ENCODE data around the gene USP48.
"Not testable (repeated sequence)": the region's sequence is repeated elsewhere in the genome, so short reads cannot be mapped to it uniquely, and the experiment has no call there.

Gene USP48

DNA sequence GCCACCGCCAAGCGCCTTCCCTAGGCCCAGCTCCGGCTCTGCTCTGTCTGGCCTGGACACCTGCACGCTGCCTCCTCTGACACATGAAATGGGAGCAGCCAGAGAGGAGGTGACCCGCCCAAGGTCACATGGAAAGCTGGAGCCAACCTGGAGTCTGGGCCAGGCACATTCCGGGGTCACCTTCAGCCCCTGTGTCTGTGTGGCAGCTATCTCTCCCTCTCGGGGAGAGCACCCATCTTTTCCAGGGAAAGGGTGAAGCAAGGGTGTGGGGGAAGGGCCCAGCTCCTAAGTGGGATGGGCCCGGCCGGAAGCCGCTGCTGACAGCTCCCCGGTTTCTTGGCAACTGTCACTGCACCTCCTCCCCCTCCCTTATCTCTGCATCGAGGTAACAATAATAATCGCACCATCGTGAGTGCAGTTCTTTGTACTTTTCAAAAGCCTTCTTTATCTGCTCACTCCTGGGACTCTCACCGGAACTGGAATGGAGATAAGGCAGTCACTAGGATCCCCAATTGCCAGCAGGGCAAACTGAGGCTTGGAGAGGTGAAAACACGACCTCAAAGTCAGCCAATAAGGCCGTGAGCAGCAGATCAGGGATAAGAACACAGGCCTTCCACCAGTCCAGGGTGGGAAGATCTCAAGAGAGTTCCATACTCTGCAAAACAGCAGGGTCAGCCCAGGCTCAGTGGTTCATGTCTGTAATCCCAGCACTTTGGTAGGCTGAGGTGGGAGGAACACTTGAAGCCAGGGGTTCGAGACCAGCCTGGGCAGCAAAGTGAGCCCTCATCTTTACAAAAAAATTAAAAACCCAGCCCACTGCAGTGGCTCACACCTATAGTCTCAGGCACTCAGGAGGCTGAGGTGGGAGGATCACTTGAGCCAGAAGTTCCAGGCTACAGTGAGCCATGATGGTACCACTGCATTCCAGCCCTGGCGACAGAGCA, 150.7 kb downstream of the USP48 start:
- TF ChIP-seq, protein P1, sequence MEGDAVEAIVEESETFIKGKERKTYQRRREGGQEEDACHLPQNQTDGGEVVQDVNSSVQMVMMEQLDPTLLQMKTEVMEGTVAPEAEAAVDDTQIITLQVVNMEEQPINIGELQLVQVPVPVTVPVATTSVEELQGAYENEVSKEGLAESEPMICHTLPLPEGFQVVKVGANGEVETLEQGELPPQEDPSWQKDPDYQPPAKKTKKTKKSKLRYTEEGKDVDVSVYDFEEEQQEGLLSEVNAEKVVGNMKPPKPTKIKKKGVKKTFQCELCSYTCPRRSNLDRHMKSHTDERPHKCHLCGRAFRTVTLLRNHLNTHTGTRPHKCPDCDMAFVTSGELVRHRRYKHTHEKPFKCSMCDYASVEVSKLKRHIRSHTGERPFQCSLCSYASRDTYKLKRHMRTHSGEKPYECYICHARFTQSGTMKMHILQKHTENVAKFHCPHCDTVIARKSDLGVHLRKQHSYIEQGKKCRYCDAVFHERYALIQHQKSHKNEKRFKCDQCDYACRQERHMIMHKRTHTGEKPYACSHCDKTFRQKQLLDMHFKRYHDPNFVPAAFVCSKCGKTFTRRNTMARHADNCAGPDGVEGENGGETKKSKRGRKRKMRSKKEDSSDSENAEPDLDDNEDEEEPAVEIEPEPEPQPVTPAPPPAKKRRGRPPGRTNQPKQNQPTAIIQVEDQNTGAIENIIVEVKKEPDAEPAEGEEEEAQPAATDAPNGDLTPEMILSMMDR (IDR thresholded peaks at IDR 0.05; ENCODE audit: extremely low read depth, missing control alignments) = no peak
- no peak for DNase-seq (ENCODE audit: low spot score)

DNA sequence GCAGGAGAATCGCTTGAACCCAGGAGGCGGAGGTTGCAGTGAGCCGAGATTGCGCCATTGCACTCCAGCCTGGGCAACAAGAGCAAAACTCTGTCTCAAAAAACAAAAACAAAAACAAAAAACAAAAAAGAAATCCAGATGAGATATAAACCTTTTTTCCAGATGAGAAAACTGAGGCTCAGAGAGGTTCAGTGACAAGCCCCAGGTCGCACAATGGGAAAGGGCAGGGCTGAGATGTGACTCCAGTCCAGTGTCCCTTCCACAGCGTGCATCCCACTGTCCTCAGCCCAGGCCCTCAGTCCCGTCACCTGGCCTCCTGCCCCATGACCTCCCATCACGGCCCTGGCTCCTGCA, 151.4 kb downstream of the USP48 start:
- DNase-seq (ENCODE audit: low spot score) = not testable (repeated sequence)

DNA sequence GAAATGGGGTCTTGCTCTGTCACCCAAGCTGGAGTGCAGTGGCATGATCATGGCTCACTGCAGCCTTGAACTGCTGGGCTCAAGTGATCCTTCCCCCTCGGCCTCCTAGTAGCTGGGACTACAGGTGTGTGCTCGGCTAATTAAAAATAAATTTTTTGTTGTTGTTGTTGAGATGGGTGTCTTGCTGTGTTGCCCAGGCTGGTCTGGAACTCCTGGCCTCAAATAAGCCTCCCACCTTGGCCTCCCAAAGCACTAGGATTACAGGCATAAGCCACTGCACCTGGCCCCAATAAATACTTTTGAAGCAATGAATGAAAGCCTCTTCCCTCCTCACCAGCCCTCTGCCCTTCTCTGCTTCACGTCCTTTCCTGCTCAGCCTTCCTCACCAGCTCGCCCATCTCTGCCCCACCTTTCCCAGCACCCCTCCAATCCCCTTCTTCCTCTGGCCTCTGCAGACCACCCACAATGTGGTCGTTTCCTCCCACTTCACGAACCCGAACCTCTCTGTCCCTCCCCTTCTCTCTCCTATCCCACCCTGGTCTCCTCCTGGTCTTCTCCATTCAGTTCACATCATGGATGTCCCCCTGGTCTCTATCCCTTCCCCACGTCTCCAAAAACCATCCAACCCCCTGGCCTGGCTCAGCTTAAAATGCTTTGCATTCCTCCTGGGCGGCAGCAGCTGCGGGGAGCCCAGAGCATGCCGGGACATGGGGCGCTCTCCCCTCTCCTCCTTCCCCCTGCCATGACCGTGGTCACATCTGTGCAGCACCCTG, 152.2 kb downstream of the USP48 start:
- TF ChIP-seq, protein P1 (IDR thresholded peaks at IDR 0.05; ENCODE audit: extremely low read depth, missing control alignments) = no peak

DNA sequence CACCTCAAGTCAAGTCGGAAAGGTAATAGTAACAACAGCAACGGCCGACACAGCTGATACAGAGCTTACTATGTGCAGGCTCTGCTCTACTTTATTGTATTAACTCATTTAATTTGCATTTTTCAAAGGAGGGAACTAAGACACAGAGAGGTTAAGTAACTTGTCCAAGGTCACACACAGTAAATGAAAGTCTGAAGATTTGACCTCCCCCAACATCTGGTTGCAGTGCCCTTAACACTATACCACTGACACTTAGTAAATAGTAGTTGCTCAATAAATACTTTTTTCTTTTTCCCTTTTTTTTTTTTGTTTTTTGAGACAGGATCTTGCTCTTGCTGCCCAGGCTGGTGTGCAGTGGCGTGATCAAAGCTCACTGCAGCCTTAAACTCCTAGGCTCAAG, 153.0 kb downstream of the USP48 start:
- TF ChIP-seq, protein P1 (IDR thresholded peaks at IDR 0.05; ENCODE audit: extremely low read depth, missing control alignments) = no peak
- DNase-seq (ENCODE audit: low spot score) = no peak

More for the DNA sequence above, 152.2 kb downstream of the USP48 start:
- DNase-seq (ENCODE audit: low spot score) = no peak

DNA sequence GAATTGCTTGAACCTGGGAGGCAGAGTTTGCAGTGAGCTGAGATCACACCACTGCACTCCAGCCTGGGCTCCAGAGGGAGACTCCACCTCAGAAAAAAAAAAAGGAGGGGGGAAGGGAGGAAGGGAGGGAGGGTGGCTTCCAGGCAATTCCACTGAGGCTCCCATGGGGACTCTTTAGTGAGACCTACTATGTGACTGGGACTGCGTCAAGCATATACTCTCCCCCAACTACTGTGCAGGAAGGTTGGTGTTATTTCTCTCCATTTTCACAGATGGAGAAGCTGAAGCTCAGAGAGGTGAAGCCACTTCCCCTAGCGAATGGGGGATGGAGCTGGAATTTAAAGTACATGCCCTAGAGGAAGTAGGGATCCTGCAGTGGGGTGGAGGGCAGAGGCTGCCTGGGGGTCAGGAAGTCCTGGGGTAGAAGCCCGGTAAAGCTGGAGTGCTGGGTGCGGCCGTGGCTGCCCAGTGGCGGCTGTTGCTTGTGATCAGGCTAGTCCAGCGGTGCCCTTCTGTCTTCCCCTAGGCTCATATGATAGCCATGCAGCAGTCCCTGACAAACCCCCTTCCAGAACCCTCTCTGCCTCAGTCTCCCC, 154.1 kb downstream of the USP48 start:
- TF ChIP-seq, protein P1 (IDR thresholded peaks at IDR 0.05; ENCODE audit: extremely low read depth, missing control alignments) = no peak
- no peak for DNase-seq (ENCODE audit: low spot score)

Data from GM20000 (cell line).